ENCODE measurements around the gene SSBP2.

Gene SSBP2

GRCh38 chr5:81757404-81757803 lies 6.5 kb upstream of the SSBP2 start:
- no peaks in the 10 kb centered on the region for H3K36me3 ChIP-seq (ENCODE audit: control insufficient read depth, insufficient read depth, low read length)
- no peaks in the 10 kb centered on the region for H3K27me3 ChIP-seq (ENCODE audit: control insufficient read depth, insufficient read depth, low read length, poor library complexity, severe bottlenecking)
- H3K4me3 ChIP-seq (ENCODE audit: insufficient read depth, low read depth, low read length), result no peak overlapping the region
- peaks cover 20% of the 10 kb centered on the region for H3K4me1 ChIP-seq (ENCODE audit: control insufficient read depth, insufficient read depth, low read length)
- H3K9me3 ChIP-seq (ENCODE audit: control insufficient read depth, low read length), result no peaks in the 10 kb centered on the region
- no peak overlapping the region for H3K27ac ChIP-seq (ENCODE audit: insufficient read depth, low read depth, low read length, poor library complexity, severe bottlenecking)
- WGBS, 2 experiments, result 50 to 71% methylated on average over 1 of the region's 1 CpG

GRCh38 chr5:81756016-81756415 lies 5.1 kb upstream of the SSBP2 start:
- no peaks in the 10 kb centered on the region for H3K9me3 ChIP-seq (ENCODE audit: control insufficient read depth, low read length)
- H3K36me3 ChIP-seq (ENCODE audit: control insufficient read depth, insufficient read depth, low read length), result no peaks in the 10 kb centered on the region
- H3K27ac ChIP-seq (ENCODE audit: insufficient read depth, low read depth, low read length, poor library complexity, severe bottlenecking), result no peak overlapping the region
- H3K4me3 ChIP-seq (ENCODE audit: insufficient read depth, low read depth, low read length), result no peak overlapping the region
- H3K27me3 ChIP-seq (ENCODE audit: control insufficient read depth, insufficient read depth, low read length, poor library complexity, severe bottlenecking), result no peaks in the 10 kb centered on the region
- peaks cover 29% of the 10 kb centered on the region for H3K4me1 ChIP-seq (ENCODE audit: control insufficient read depth, insufficient read depth, low read length)

DNA sequence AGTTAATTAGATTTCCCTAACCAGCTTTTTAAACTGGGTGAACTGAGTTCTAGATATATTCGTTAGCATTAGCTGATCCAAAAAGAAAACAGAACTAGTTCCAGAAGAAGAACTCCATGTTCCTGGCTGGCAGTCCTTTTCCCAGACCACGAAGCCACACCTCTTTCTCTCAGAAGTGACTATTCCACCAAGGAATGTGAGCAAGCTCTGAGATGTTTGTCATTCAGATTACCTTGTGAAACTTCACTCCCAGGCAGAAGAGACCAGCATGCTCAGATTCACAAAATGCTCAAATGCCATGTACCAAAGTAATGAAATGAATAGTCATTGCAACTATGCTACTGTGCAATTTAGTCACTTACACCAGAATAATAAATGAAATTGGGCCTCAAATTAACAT lies 4.4 kb upstream of the SSBP2 start:
- Histone ChIP-seq H3K4me1 (ENCODE audit: control insufficient read depth, insufficient read depth, low read length) (peaks cover 29% of the 10 kb centered on the region), H3K36me3 (ENCODE audit: control insufficient read depth, insufficient read depth, low read length) (no peaks in the 10 kb centered on the region), H3K4me3 (ENCODE audit: insufficient read depth, low read depth, low read length) (no peak overlapping the region), H3K9me3 (ENCODE audit: control insufficient read depth, low read length) (no peaks in the 10 kb centered on the region), H3K27ac (ENCODE audit: insufficient read depth, low read depth, low read length, poor library complexity, severe bottlenecking) (no peak overlapping the region), H3K27me3 (ENCODE audit: control insufficient read depth, insufficient read depth, low read length, poor library complexity, severe bottlenecking) (no peaks in the 10 kb centered on the region)
- WGBS, 2 experiments, result 6 to 11% methylated on average over 2 of the region's 2 CpGs

DNA sequence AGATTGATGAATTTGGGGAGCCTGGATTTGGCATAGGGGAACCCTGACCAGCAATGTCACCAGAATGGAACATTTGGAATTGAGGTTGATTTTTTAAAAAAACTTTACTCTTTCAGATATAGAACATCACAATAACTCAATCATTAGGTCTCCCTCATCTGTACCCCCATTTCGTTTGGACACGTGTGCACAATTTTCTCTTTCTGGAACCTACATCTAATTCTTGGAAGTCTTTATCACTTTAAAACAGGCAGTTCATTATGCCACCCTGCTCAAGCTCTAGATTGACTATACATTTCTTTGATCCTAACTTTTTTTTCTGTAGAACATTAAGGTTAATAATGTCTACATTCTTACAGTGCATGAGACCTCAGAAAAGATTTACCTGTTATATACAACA lies 3.7 kb upstream of the SSBP2 start:
- Histone ChIP-seq H3K9me3 (ENCODE audit: control insufficient read depth, low read length) (no peaks in the 10 kb centered on the region), H3K36me3 (ENCODE audit: control insufficient read depth, insufficient read depth, low read length) (no peaks in the 10 kb centered on the region), H3K27me3 (ENCODE audit: control insufficient read depth, insufficient read depth, low read length, poor library complexity, severe bottlenecking) (no peaks in the 10 kb centered on the region), H3K4me3 (ENCODE audit: insufficient read depth, low read depth, low read length) (no peak overlapping the region), H3K4me1 (ENCODE audit: control insufficient read depth, insufficient read depth, low read length) (peaks cover 29% of the 10 kb centered on the region), H3K27ac (ENCODE audit: insufficient read depth, low read depth, low read length, poor library complexity, severe bottlenecking) (no peak overlapping the region)
- WGBS, 2 experiments, result 87 to 92% methylated on average over 2 of the region's 2 CpGs

GRCh38 chr5:81753429-81753828 lies 2.5 kb upstream of the SSBP2 start:
- Histone ChIP-seq H3K4me3 (ENCODE audit: insufficient read depth, low read depth, low read length) (no peak overlapping the region), H3K36me3 (ENCODE audit: control insufficient read depth, insufficient read depth, low read length) (no peaks in the 10 kb centered on the region), H3K27me3 (ENCODE audit: control insufficient read depth, insufficient read depth, low read length, poor library complexity, severe bottlenecking) (no peaks in the 10 kb centered on the region), H3K27ac (ENCODE audit: insufficient read depth, low read depth, low read length, poor library complexity, severe bottlenecking) (no peak overlapping the region), H3K4me1 (ENCODE audit: control insufficient read depth, insufficient read depth, low read length) (peaks cover 34% of the 10 kb centered on the region), H3K9me3 (ENCODE audit: control insufficient read depth, low read length) (no peaks in the 10 kb centered on the region)
- WGBS, 2 experiments, result 0% methylated on average over 2 of the region's 2 CpGs

DNA sequence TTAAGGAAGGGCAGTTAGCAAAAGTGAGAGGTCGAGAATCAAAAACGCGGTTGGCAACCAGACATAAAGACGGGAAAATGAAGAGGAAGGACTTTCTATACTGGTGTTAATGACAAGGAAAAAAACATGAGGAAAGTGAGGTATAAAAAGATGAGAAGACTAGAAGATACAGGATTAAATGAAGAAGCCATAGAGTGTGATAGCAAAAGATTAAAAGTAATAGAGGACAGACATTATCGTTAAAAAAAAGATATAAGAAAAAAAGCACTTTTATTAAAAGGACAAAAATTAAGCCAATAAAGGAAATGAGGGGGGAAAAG lies 1.7 kb upstream of the SSBP2 start:
- Histone ChIP-seq H3K27ac (ENCODE audit: insufficient read depth, low read depth, low read length, poor library complexity, severe bottlenecking) (no peak overlapping the region), H3K4me1 (ENCODE audit: control insufficient read depth, insufficient read depth, low read length) (peaks cover 38% of the 10 kb centered on the region), H3K27me3 (ENCODE audit: control insufficient read depth, insufficient read depth, low read length, poor library complexity, severe bottlenecking) (no peaks in the 10 kb centered on the region), H3K9me3 (ENCODE audit: control insufficient read depth, low read length) (no peaks in the 10 kb centered on the region), H3K36me3 (ENCODE audit: control insufficient read depth, insufficient read depth, low read length) (no peaks in the 10 kb centered on the region), H3K4me3 (ENCODE audit: insufficient read depth, low read depth, low read length) (no peak overlapping the region)
- WGBS, 2 experiments, result 71 to 72% methylated on average over 4 to 5 of the region's 5 CpGs

DNA sequence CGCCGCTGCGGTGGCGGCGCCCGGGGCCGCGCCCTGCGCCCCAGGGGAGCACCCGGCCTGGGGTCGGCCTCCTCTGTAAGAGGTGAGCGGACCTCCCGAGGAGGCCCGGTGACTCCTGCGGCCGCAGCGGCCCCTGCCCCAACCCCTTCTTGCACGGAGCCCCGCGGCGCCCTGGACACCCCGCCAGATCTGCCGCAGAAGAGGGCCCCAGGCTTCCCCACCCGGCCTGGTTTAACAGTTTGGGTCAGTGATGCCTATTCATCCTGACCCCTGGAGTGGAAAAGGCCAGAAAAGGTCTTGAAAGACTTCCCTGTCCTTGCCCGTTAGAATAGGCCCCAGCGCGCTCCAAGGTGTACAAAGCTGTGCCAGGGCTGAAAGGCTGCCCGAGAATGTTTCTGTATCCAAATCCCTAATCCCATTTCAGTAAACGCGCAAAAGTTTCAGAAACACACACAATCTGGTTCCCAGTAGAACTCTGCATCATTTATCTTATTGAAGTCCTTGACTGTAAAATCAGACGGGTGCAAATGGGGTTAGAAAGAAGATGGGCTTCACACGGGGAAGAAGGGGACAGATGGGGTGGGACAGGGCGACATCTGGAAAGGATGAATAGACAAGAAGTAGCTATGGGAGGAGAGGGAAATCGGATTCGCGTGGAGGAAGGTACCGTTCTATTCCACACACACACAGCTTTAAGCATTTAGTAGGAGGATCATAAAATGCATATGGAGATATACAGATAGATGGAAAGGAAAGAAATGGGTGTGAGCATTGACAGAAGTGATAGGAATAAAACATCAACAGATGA lies 1.1 kb upstream of the SSBP2 start:
- Histone ChIP-seq H3K4me1 (ENCODE audit: control insufficient read depth, insufficient read depth, low read length) (peaks cover 43% of the 10 kb centered on the region), H3K27me3 (ENCODE audit: control insufficient read depth, insufficient read depth, low read length, poor library complexity, severe bottlenecking) (no peaks in the 10 kb centered on the region), H3K27ac (ENCODE audit: insufficient read depth, low read depth, low read length, poor library complexity, severe bottlenecking) (peak overlapping the region; percentile 81), H3K36me3 (ENCODE audit: control insufficient read depth, insufficient read depth, low read length) (no peaks in the 10 kb centered on the region), H3K4me3 (ENCODE audit: insufficient read depth, low read depth, low read length) (peak overlapping the region; percentile 39), H3K9me3 (ENCODE audit: control insufficient read depth, low read length) (no peaks in the 10 kb centered on the region)
- 12 to 13% methylated on average over 33 to 34 of the region's 37 CpGs for WGBS, 2 experiments

GRCh38 chr5:81750308-81751008 lies 439 bp downstream of the SSBP2 start:
- Histone ChIP-seq H3K9me3 (ENCODE audit: control insufficient read depth, low read length) (no peaks in the 10 kb centered on the region), H3K27ac (ENCODE audit: insufficient read depth, low read depth, low read length, poor library complexity, severe bottlenecking) (peak overlapping the region; percentile 66), H3K4me1 (ENCODE audit: control insufficient read depth, insufficient read depth, low read length) (peaks cover 40% of the 10 kb centered on the region), H3K27me3 (ENCODE audit: control insufficient read depth, insufficient read depth, low read length, poor library complexity, severe bottlenecking) (no peaks in the 10 kb centered on the region), H3K4me3 (ENCODE audit: insufficient read depth, low read depth, low read length) (peak overlapping the region; percentile 76), H3K36me3 (ENCODE audit: control insufficient read depth, insufficient read depth, low read length) (no peaks in the 10 kb centered on the region)
- WGBS, 2 experiments, result 0% methylated on average over 90 of the region's 90 CpGs

- H3K27ac ChIP-seq (ENCODE audit: insufficient read depth, low read depth, low read length, poor library complexity, severe bottlenecking), result no peak overlapping the region
- peak overlapping the region; percentile 74 for H3K4me3 ChIP-seq (ENCODE audit: insufficient read depth, low read depth, low read length)
- WGBS, 2 experiments, result 1% methylated on average over 61 of the region's 61 CpGs
- peaks cover 38% of the 10 kb centered on the region for H3K4me1 ChIP-seq (ENCODE audit: control insufficient read depth, insufficient read depth, low read length)
- H3K9me3 ChIP-seq (ENCODE audit: control insufficient read depth, low read length), result no peaks in the 10 kb centered on the region
- H3K27me3 ChIP-seq (ENCODE audit: control insufficient read depth, insufficient read depth, low read length, poor library complexity, severe bottlenecking), result no peaks in the 10 kb centered on the region
- no peaks in the 10 kb centered on the region for H3K36me3 ChIP-seq (ENCODE audit: control insufficient read depth, insufficient read depth, low read length)
Measured at GRCh38 chr5:81749561-81750307, 1.2 kb downstream of the SSBP2 start.

DNA sequence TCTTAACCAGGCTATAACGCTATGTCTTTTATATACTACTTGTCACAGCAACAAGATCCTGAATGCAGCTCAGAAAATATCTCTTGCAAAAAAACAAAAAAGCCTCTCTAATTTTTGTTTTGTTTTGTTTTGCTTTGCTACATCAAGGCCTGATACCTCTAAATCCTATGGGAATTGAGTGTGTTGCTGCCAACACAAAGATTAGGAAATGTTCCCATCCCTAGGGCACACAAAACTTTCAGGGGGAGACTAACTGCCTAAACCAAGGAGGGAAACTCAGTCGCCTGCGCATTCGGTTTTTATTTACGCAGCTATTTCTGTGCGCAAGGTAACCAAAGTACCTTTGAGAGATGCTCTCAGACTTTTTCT lies 1.7 kb downstream of the SSBP2 start:
- 39 to 40% methylated on average over 6 of the region's 6 CpGs for WGBS, 2 experiments
- Histone ChIP-seq H3K36me3 (ENCODE audit: control insufficient read depth, insufficient read depth, low read length) (no peaks in the 10 kb centered on the region), H3K27me3 (ENCODE audit: control insufficient read depth, insufficient read depth, low read length, poor library complexity, severe bottlenecking) (no peaks in the 10 kb centered on the region), H3K4me1 (ENCODE audit: control insufficient read depth, insufficient read depth, low read length) (peaks cover 38% of the 10 kb centered on the region), H3K27ac (ENCODE audit: insufficient read depth, low read depth, low read length, poor library complexity, severe bottlenecking) (no peak overlapping the region), H3K9me3 (ENCODE audit: control insufficient read depth, low read length) (no peaks in the 10 kb centered on the region), H3K4me3 (ENCODE audit: insufficient read depth, low read depth, low read length) (peak overlapping the region; percentile 74)
